A549 (cell line): ENCODE data around the gene GPR55.

Source experiments
- CEBPB ChIP-seq, 2 experiments: fragments of >200 bp in 1 of 2; sonication (Bioruptor Twin) in 1 of 2; formaldehyde crosslinking in 1 of 2; IDR thresholded peaks; 2 replicates each; pipeline ENCODE4 v1.6.1; 2012 to 2016
- JUN ChIP-seq, 2 experiments: fragments of >200 bp; sonication (Bioruptor Twin); formaldehyde crosslinking; IDR thresholded peaks; 2 replicates in 1 of 2; 3 replicates in 1 of 2; pipeline ENCODE4 v1.6.1; 2016 to 2017
- KDM1A ChIP-seq: fragments of 200-600 bp; sonication (generic); IDR thresholded peaks from 2 replicates; pipeline ENCODE4 v1.6.1; 2016; ENCODE audit warnings: low read depth, mild to moderate bottlenecking
- POLR2A ChIP-seq: IDR thresholded peaks from 2 replicates; pipeline ENCODE4 v1.6.1; 2012; ENCODE audit warnings: mild to moderate bottlenecking, low read length
- POLR2AphosphoS2 ChIP-seq: conservative IDR thresholded peaks from 2 replicates; pipeline ENCODE4 v1.6.1; 2012; ENCODE audit warnings: low read length, improper control_type of control experiment, inconsistent platforms
- RAD21 ChIP-seq, 2 experiments: fragments of >200 bp in 1 of 2; sonication (Bioruptor Twin) in 1 of 2; formaldehyde crosslinking in 1 of 2; IDR thresholded peaks in 1 of 2; conservative IDR thresholded peaks in 1 of 2; 2 replicates in 1 of 2; 3 replicates in 1 of 2; pipeline ENCODE4 v1.6.1; 2012 to 2018; ENCODE audit warnings: inconsistent platforms in 1 of 2
- RCOR1 ChIP-seq: fragments of 150-350 bp; IDR thresholded peaks from 2 replicates; pipeline ENCODE4 v1.6.1; 2014; ENCODE audit warnings: antibody characterized with exemption, low read length, low read depth
- RFX5 ChIP-seq: fragments of 450-650 bp; IDR thresholded peaks from 2 replicates; pipeline ENCODE4 v1.7.1; 2014; ENCODE audit warnings: antibody characterized with exemption, mild to moderate bottlenecking, moderate library complexity
- ZC3H11A ChIP-seq: fragments of 450-650 bp; IDR thresholded peaks from 2 replicates; pipeline ENCODE4 v1.6.1; 2014; ENCODE audit warnings: antibody characterized with exemption, mild to moderate bottlenecking
- ZFP36 ChIP-seq: fragments of 450-650 bp; IDR thresholded peaks from 2 replicates; pipeline ENCODE4 v1.6.1; 2014; ENCODE audit warnings: borderline replicate concordance; ENCODE audit not compliant: partially characterized antibody
- ZNF302 ChIP-seq: fragments of 250-450 bp; sonication (Bioruptor Pico); IDR thresholded peaks from 2 replicates; pipeline ENCODE4 v1.9.0; 2021; ENCODE audit warnings: inconsistent platforms, mild to moderate bottlenecking, moderate library complexity
- TF ChIP-seq, protein P1 (sequence below): fragments of 200-600 bp; sonication (generic); IDR thresholded peaks from 2 replicates; pipeline ENCODE4 v1.6.1; 2016; ENCODE audit warnings: antibody characterized with exemption, mild to moderate bottlenecking, moderate library complexity
- TF ChIP-seq, protein P2 (sequence below): fragments of >200 bp; sonication (Bioruptor Twin); formaldehyde crosslinking; IDR thresholded peaks from 3 replicates; pipeline ENCODE4 v1.5.1; 2016
- TF ChIP-seq, protein P3 (sequence below): IDR thresholded peaks from 2 replicates; pipeline ENCODE4 v1.6.1; 2012

DNA sequence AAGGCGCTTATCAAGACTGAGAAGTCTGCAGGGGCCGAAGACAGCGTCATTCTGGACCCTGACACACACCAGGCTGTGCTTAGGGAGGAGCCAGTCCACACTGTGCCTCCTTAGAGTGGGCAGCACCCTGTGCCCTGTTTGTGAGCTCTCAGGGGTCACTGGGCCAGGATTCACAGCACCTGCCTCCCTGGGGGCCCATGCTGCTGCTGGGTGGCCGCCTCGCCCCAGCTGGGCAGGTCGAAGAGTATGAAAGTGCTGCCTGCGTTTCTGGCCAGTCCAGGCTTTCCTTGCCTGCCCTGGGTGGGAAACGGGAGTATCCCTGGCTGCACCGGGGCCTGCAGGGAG, 15.4 kb upstream of the GPR55 start:
- TF ChIP-seq, protein P1, sequence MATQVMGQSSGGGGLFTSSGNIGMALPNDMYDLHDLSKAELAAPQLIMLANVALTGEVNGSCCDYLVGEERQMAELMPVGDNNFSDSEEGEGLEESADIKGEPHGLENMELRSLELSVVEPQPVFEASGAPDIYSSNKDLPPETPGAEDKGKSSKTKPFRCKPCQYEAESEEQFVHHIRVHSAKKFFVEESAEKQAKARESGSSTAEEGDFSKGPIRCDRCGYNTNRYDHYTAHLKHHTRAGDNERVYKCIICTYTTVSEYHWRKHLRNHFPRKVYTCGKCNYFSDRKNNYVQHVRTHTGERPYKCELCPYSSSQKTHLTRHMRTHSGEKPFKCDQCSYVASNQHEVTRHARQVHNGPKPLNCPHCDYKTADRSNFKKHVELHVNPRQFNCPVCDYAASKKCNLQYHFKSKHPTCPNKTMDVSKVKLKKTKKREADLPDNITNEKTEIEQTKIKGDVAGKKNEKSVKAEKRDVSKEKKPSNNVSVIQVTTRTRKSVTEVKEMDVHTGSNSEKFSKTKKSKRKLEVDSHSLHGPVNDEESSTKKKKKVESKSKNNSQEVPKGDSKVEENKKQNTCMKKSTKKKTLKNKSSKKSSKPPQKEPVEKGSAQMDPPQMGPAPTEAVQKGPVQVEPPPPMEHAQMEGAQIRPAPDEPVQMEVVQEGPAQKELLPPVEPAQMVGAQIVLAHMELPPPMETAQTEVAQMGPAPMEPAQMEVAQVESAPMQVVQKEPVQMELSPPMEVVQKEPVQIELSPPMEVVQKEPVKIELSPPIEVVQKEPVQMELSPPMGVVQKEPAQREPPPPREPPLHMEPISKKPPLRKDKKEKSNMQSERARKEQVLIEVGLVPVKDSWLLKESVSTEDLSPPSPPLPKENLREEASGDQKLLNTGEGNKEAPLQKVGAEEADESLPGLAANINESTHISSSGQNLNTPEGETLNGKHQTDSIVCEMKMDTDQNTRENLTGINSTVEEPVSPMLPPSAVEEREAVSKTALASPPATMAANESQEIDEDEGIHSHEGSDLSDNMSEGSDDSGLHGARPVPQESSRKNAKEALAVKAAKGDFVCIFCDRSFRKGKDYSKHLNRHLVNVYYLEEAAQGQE, result no peak
- no peak for TF ChIP-seq POLR2AphosphoS2
- TF ChIP-seq, protein P2, sequence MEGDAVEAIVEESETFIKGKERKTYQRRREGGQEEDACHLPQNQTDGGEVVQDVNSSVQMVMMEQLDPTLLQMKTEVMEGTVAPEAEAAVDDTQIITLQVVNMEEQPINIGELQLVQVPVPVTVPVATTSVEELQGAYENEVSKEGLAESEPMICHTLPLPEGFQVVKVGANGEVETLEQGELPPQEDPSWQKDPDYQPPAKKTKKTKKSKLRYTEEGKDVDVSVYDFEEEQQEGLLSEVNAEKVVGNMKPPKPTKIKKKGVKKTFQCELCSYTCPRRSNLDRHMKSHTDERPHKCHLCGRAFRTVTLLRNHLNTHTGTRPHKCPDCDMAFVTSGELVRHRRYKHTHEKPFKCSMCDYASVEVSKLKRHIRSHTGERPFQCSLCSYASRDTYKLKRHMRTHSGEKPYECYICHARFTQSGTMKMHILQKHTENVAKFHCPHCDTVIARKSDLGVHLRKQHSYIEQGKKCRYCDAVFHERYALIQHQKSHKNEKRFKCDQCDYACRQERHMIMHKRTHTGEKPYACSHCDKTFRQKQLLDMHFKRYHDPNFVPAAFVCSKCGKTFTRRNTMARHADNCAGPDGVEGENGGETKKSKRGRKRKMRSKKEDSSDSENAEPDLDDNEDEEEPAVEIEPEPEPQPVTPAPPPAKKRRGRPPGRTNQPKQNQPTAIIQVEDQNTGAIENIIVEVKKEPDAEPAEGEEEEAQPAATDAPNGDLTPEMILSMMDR, result no peak
- TF ChIP-seq CEBPB (IDR thresholded peaks at IDR 0.05), result no peak
- no peak for TF ChIP-seq POLR2A
- no peak for TF ChIP-seq ZC3H11A
- no peak for TF ChIP-seq RCOR1
- TF ChIP-seq ZFP36, result no peak
- no peak for TF ChIP-seq RFX5
- TF ChIP-seq, protein P3, sequence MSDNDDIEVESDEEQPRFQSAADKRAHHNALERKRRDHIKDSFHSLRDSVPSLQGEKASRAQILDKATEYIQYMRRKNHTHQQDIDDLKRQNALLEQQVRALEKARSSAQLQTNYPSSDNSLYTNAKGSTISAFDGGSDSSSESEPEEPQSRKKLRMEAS, result no peak
- TF ChIP-seq JUN (IDR thresholded peaks at IDR 0.05), result no peak
- TF ChIP-seq ZNF302, result no peak
- TF ChIP-seq KDM1A, result no peak
- TF ChIP-seq RAD21 (conservative IDR thresholded peaks at IDR 0.05 in 1 of 2, IDR thresholded peaks at IDR 0.05 in 1 of 2), result no peak
